GM19239 (cell line): Measurements from ENCODE around the gene NHERF2.
"Not testable (repeated sequence)": the region's sequence is repeated elsewhere in the genome, so short reads cannot be mapped to it uniquely, and the experiment has no call there.

ENCODE experiments used
- DNase-seq: peaks from one replicate; pipeline ENCODE4 v3.0.0; 2011; ENCODE audit warnings: low spot score; ENCODE audit not compliant: insufficient read length
- FAIRE-seq: peaks from 2 replicates; lab custom pipeline; 2011; peaks lifted over from hg19 to GRCh38; lab: Jason Lieb, UNC

Gene NHERF2

DNA sequence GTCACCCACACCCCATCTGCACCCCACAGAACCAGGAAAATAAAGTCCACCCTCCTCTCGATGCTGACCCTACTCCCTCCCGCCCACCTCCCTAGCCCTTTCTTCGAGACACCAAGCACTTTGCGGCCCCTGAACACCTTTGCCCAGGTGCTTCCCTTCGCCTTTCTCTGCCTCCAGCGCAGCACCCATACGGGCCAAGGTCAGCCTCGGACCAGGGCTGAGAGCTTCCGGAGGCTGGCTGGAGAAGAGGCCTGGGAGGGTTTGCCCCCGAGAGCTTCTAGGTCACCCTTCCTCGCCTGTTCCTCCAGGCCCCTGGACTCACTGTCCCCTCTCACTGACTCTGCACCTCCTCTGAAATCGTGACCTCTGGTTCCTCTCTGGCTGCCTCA, 2.7 kb upstream of the NHERF2 start:
- FAIRE-seq (no peak), DNase-seq (no peak)

- no peak for FAIRE-seq
- DNase-seq = no peak
These were observed 1.5 kb upstream of the NHERF2 start for GRCh38 chr16:2025251-2025650.

- DNase-seq (no peak), FAIRE-seq (no peak)
These were observed 733 bp upstream of the NHERF2 start for GRCh38 chr16:2025878-2026460.

DNA sequence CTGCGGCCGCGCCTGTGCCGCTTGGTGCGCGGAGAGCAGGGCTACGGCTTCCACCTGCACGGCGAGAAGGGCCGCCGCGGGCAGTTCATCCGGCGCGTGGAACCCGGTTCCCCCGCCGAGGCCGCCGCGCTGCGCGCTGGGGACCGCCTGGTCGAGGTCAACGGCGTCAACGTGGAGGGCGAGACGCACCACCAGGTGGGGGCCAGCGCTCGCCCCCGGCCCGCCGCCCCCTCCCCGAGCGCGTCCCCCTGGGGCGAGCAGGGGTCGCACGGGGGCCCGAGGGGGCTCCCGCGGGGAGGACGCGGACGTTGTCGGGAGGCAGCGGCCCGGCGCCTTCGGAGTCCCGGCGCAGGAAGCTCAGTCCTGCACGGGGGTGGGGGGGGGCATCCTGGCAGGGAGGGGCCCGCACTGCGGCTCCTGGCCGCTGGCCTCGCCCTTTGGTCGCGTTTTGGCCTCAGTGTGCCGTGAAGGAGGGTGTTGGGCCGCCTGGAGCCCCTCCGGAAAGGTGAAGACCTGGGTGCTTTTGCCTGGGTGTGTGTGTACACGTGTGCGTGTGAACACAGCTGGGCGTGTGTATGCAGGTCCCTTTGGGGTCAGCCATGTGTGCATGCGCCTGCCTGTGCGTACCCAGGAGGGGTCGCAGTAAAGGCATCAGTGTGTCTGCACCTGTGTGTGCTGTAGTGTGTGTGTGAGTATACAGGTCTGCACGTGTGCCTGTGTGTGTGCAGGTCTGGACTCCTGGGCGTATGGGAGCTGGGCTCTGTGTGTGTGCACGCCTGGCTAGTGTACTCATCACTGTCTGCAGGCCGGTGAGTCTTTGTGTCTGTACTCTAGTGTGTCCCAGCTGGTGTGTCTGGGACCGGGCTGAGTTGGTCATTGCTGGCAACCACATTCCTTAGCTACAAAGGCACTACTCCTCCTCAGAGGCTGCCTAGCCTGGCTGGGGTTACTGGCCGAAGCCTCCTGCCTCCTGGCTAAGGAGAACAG, 615 bp downstream of the NHERF2 start:
- no peak for FAIRE-seq
- no peak for DNase-seq

- FAIRE-seq (no peak), DNase-seq (no peak)
These were observed 1.4 kb downstream of the NHERF2 start for GRCh38 chr16:2028146-2028545.

- no peak for DNase-seq
- FAIRE-seq = no peak
These were observed 2.0 kb downstream of the NHERF2 start for GRCh38 chr16:2028620-2029220.

DNA sequence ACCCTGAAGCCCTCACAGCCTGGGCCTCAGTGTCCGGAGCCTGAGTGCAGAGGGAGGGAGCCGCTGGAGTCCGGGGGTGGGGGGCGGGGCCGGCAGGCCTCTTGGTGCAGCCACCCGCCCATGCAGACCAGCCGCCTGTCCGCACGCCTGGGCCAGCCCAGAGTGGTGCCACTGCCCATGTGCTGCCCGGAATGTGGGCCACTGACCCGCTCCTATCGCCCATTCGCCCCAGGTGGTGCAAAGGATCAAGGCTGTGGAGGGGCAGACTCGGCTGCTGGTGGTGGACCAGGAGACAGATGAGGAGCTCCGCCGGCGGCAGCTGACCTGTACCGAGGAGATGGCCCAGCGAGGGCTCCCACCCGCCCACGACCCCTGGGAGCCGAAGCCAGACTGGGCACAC, 2.6 kb downstream of the NHERF2 start:
- no peak for FAIRE-seq

DNA sequence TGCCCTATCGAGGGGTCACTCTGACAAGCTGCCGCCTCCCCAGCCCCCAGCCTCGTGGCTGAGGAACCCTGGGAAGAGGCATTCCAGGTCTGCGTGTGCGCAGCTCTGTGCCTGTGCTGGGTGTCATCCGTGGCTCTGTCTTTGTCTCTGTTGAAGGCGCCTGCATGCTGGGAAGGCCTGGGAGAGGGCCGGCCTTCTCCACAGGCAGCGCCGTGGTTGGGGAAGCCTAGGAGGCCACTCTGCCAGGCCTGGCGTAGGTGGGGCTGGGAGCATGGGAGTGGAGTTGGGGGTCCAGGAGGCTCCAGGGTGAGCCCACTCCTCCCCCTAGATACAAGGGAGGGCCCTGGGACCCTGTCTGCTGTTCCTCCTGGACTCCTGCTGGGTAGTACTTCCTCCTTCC, 3.3 kb downstream of the NHERF2 start:
- no peak for DNase-seq
- no peak for FAIRE-seq

More for the DNA sequence above, 2.6 kb downstream of the NHERF2 start:
- DNase-seq = no peak

DNA sequence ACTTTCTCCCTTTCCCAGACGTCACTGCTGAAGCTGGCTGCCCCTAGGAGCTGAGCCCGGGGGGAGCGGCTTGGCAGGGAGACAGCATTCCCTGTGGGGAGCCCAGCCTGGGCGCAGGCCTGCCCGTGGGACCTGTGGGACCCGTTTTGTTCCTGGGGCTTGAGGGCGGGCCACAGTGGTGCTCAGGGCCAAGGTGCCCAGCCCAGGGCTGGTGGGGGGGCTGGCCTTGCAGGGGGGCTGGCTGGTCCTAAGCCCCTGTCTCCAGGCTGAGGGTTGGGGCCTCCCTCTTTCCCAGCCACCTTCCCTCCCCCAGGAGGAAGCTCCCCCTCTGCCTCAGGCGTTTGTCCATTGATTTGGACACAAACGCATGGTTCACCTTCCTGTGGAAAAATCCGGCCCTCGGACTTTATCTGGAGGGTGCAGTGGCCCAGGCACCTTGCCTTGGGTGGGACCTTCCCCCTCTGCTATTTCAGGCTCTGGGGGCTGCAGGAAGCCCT, 4.4 kb downstream of the NHERF2 start:
- DNase-seq = no peak
- no peak for FAIRE-seq

DNA sequence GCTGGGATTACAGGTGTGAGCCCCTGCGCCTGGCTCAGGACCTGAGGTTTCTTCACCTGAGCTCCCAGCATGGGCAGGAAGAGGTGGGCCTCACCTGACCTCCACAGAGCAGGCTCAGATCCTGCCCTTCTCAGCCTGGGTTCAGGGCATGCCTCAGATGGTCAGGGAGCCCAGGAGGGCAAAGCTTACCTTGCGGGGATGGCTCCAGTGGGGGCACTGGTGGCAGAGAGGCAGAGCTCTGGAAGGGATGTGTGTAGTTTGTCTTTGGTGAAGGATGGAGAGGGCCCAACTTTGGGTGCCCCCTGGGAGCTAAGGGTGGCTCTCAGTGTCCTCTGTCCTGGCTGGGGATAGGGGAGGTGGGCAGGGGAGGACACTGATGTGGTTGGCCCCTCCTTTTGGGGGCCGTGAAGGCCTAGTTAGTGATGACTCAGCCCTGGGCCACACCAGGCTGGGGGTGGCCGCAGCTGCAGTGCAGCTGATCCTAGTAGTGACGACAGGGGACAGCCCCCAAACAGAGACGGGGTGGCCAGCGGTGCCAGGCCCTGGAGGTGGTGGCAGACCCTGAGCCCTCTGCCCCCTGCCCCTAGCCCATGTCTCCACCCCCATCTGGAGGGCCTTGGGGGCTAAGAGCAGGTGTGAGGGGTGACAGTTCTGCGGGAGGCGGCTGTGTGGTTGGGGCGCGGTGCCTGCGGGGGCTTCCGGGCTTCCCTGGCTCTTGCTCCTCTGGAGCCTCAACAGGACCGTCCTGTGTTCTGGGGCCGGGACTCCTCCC, 5.8 kb downstream of the NHERF2 start:
- no peak for DNase-seq
- no peak for FAIRE-seq

DNA sequence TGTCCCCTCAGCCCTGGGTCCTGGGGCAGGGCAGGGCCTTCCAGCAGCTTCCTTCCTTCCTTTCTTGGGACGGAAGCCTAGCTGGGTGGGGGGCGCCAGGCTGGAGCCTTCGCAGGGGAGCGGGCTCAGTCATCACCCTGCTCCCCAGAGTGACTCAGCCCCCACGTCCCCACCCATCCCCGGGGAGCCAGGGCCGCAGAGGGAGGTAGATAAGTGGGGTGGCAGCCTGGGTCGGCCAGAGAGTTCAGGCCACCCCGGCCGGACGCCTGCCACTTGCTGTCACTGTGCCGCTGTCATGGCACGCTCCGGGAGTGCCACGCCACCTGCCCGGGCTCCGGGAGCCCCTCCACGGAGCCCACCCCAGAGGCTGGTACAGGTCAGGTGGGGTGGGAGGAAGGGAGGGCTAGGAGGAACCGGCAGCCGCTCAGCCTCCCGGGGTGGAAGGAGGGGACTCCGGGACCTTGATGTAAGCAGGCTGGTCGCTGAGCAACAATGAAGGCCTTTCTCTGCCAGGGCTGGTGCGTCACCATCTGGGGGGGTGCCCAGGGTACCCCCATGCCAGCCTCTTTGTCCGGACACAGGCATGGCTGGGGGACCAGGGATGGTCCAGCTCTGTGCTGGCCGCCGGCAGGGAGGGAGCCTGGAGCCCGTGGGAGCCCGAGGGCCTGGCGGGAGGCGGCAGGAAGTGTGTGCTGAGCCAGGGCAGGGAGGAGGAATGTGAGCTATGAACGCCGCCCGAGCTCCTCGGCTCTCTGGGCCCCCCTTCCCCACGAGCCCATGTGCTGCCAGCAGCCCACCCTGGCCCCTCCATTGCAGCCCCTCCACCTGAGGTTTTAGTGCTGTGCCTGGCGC, 6.6 kb downstream of the NHERF2 start:
- FAIRE-seq = no peak
- DNase-seq = no peak

- DNase-seq, FAIRE-seq: not testable (repeated sequence)
These were observed 7.4 kb downstream of the NHERF2 start for GRCh38 chr16:2033909-2034695.

DNA sequence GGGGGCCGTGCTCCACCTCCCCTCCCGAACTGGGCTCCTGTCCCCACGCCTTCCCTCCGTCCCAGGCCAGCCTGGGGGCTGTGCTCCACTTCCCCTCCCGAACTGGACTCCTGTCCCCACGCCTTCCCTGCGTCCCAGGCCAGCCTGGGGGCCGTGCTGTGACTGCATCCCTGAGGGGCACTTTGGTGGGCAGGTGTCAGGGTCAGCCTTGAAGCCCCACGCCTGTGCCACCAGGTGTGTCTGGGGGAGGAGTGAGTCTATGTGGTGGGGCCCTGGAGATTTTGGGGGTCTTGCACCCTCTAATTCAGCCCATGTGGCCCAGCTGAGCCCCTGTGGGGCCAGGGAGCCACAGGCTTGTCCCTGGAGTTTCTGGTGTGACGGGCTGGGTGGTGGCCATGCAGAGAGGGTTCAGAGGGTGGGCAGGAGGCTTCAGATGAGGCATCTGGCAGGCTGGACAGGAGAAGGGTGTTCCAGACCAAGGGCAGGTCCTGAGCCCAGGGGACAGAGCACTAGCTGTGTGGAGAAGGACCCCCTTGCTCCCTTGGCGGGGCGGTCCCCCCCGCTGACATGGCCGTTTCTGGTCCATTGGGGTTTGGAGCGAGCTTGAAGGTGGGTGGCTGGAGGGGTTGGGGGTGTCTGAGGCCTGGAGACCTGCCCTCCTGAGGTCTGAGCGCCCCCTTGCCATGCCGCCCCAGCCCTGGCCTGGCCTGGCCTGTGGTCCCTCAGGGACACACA, 8.2 kb downstream of the NHERF2 start:
- DNase-seq (no peak), FAIRE-seq (no peak)

DNA sequence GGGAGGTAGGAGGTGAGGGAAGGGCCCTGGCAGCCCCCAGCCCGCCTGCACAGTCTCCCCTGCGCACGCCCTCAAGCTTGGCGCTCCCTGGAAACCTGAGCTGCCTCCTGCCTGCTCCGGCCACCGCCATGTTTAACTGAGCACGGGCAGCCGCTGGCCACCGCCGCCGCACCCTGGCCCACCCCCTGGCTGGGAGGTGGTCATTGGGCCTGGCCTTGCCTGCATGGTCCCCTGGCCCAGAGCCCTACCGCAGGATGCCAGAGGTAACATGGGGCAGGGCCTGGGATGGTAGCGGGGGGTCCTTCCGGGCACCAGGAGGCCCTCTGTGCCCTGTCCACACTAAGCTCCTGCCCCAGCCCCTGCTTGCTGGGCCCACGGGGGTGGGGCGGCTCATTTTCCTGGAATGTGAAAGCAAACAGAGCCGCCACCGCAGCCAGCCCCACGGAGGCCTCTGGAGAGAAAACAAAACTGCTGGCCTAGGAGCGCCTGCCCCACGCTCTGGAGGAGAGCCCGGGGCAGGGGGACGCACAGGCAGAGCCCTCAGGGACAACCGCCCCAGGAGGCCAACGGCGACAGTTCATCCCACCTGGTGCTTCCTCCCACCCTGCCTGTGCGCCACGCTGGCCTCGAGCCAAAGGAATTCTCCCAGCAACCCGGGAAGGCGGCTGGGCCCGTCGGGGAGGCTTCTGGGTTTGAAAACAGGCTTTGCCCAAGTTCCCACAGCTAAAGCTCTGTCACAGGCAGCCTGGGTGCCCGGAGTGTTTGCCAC, 8.9 kb downstream of the NHERF2 start:
- no peak for DNase-seq
- no peak for FAIRE-seq

GRCh38 chr16:2036200-2036966, 9.7 kb downstream of the NHERF2 start:
- FAIRE-seq (no peak), DNase-seq (no peak)

DNA sequence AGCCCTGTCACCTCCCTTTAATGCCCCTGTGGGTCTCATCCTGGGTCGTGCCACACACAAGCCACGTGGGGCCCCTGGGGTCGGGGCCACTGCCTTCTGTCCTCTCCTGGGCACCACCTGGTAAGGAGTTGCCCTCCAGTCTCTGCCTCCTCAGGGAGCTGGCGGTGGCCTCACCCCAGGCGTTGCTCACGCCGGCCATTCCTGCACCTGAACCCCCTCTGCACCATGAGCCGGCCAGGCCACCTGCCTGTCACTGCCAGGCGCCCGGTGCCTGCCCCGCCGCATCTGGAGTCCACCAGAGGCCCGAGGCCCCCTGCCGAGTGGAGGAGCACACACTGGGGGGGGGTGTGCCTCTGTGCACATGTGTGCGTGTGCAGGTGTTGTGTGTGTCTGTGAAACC, 10.4 kb downstream of the NHERF2 start:
- DNase-seq (no peak), FAIRE-seq (no peak)
